GM21423 (cell line): ENCODE results near the gene WDR81.
"Not testable (repeated sequence)": the region's sequence is repeated elsewhere in the genome, so short reads cannot be mapped to it uniquely, and the experiment has no call there.

Experiments used
- ATAC-seq: cut with Tn5 transposase; IDR thresholded peaks from one replicate; pipeline ENCODE4 v1.9.1; 2021; ENCODE audit warnings: mild to moderate bottlenecking, moderate library complexity; ENCODE audit not compliant: unreplicated experiment

Gene WDR81

DNA sequence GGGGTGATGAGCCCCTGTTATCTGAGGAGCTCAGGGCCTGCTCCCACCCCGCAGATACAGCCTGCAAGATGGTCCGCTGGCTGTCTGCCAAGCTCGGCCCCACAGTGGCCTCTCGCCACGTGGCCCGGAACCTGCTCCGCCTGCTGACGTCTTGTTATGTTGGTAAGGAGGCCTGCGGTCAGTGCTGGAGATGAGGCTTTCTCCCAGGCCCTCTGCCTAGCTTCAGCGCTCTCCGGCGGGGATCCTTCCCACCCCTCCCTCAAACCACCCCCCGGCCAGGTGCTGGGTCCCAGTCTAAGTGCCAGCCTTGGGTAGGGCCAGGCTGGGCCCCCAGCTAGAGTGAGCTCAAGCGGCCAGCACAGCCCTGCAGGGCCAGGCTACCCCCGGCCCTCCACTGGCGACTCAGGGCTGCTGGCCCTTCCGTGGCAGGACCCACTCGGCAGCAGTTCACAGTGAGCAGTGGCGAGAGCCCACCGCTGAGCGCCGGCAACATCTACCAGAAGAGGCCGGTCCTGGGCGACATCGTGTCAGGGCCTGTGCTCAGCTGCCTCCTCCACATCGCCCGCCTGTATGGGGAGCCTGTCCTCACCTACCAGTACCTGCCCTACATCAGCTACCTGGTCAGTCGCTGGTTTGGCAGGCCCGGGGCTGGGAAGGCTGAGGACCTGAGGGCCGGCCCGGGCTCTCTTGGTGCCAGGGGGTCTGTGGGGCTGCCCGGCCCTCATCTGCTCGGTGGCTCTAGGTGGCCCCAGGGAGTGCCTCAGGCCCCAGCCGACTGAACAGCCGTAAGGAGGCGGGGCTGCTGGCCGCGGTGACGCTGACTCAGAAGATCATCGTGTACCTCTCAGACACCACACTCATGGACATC is 6.1 kb downstream of the WDR81 start:
- ATAC-seq, result no peak

DNA sequence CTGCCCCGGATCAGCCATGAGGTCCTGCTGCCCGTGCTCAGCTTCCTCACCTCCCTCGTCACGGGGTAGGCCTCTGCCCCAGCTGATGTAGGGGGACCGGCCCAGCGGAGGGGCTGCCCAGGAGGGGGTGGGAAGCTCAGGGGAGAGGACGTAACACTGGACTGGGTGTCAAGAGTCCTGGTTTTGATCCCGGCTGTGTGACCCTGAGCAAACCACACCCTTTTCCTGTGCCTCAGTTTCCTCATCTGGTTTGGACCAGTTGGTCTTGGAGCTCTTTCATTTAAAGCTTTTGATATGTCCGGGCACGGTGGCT is 6.6 kb downstream of the WDR81 start:
- ATAC-seq, result no peak

DNA sequence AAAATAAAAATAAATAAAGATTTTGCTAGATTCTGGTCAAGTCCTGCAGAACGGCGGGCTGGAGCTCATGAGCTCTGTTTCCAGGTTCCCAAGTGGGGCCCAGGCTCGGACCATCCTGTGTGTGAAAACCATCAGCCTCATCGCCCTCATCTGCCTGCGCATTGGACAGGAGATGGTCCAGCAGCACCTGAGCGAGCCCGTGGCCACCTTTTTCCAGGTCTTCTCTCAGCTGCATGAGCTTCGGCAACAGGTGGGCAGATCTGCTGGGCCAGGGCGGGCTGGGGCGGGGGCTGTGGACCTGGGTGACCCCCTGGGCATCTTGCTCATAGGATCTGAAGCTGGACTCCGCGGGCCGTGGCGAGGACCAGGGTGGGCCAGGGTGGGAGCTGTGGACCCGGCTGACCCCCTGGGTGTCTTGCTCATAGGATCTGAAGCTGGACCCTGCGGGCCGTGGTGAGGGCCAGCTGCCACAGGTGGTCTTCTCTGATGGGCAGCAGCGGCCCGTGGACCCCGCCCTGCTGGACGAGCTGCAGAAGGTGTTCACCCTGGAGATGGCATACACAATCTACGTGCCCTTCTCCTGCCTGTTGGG is 7.8 kb downstream of the WDR81 start:
- ATAC-seq, result no peak

DNA sequence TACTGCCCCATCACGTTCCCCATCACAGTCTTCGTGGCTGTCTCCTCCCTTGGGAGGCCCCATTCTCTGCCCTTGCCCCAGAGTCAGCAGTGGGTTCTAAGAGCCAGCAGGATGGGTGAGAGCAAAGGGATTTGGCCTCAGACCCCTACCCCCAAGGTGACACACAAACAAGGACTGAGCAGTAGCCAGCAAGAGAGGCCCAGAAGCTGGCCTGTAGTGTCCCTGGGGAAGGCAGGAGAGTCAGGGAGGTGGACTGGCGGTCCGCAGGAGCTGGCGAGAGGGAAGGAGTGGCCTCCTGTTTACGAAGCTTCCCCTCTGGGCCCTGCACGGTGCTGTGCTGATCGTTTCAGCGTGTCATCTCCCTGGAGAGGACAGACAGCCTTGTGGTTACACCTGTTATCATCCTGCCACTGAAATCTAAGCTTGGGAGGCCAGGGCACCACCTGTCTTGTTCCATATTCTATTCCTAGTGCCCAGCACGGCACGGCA is 8.4 kb downstream of the WDR81 start:
- no peak for ATAC-seq

DNA sequence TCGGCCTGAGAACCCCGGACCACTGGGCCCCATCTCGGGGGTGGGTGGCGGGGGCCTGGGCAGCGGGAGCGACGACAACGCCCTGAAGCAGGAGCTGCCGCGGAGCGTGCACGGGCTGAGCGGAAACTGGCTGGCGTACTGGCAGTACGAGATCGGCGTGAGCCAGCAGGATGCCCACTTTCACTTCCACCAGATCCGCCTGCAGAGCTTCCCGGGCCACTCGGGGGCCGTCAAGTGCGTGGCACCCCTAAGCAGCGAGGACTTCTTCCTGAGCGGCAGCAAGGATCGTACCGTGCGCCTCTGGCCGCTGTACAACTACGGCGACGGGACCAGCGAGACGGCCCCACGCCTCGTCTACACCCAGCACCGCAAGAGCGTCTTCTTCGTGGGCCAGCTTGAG is 9.3 kb downstream of the WDR81 start:
- no peak for ATAC-seq

DNA sequence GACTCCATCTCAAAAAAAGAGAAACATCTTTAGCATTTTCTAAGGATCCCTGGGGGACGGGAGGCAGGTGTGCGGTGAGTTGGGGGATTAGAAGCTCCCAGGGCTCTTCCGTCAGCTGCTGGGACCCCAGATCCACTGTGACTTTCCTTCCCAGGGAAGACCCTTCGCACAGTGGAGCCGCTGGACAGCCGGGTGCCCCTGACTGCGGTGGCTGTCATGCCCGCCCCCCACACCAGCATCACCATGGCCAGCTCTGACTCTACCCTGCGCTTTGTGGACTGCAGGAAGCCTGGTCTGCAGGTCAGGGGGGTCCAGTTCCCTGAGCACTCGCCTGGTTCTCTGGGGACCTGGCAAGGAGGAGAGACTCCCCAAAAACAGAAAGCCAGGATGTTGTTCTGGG is 10.9 kb downstream of the WDR81 start:
- ATAC-seq, result no peak

DNA sequence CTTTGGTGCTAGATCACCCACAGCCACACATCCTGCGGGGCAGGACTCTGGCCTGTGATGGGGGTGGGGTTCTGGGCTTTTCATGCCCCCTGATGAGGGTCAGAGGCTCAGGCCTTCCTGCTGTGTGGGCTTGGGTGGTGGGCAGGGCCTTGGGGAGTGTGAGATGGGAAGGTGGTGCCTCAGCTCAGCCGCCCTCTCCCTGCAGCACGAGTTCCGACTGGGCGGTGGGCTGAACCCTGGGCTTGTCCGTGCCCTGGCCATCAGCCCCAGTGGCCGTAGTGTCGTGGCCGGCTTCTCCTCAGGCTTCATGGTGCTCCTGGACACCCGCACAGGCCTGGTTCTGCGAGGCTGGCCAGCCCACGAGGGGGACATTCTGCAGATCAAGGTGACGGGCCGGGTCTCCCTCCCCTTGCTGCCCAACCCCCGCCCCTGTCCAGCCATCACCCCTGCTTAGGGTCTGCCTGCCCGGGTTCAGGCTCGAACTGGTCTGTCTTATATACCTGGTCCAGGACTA is 11.4 kb downstream of the WDR81 start:
- ATAC-seq, result no peak

DNA sequence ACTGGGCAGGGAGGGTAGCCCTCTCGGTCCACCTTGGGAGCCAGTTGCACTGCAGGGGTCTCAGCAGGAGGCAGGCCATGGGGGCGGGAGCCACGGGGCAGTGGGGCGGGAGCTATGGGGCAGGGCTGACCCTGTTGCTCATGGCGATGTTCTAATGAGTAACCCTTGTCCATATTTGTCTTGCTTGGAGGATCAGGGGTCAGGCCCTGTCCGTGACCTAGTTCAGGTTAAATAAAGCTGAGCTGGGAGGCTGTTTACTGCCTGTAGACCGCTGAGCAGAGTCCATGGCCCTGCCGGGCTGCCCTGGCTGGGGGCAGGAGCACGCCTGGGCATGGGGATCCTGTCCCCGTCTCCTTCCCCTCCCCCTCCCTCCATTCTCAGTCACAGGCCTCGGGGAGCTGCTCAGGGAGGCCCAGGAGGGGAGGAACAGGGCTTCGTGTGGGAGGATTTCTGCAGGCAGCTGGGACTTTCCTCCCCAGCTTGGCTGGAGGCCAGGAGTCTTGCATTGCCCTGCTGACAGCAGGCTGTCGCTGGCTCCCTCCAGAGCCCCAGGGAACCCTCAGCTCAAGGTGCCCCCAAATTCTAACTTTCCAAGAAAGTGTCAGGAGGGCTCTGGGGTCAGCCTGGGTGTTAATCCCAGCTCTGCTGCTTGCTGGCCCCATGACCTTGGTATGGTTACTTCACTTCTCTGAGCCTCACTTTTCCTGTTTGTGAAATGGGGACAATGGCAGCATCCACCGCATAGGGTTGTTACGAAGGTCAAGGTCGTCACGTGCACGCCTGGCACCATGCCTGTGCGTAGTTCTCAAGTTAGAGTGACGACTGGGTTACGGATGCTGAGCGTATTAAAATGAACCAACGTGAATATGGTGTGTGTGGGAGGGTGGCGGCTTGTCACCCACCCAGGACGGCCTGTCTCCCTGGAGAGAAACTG is 12.1 kb downstream of the WDR81 start:
- no peak for ATAC-seq

DNA sequence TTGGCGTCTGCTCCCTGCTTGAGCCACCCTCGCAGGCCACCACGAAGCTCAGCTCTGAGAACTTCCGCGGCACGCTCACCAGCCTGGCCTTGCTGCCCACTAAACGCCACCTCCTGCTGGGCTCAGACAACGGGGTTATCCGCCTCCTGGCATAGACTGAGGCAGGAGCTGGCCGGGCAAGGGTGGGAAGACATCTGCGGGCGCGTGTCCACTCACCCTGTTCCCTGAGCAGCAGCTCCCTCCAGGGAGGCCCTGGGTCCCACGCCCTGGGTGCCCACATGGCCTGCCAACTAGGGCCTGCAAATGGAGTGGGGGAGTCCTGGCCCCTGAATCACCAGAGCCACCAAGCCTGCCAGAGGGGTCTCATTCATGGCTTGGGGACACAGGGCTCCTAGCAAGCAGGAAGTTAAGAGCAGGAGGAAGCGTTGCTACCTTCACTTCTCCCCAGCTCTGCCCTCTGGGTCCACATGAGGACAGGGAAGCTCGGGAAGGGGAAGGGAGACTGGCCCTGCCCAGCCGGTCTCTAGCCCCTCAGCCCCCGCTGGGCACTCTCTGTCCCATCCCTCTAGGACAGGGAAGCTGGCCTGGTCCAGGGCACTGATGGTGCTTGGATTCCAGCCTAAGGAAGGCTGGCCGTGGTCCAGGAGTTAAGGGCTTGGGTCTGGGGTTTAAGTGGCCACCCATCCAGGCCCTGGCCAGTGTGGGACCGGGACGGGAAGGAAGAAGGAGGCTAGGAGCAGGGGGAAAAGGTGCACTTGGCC is 13.2 kb downstream of the WDR81 start:
- ATAC-seq, result no peak

DNA sequence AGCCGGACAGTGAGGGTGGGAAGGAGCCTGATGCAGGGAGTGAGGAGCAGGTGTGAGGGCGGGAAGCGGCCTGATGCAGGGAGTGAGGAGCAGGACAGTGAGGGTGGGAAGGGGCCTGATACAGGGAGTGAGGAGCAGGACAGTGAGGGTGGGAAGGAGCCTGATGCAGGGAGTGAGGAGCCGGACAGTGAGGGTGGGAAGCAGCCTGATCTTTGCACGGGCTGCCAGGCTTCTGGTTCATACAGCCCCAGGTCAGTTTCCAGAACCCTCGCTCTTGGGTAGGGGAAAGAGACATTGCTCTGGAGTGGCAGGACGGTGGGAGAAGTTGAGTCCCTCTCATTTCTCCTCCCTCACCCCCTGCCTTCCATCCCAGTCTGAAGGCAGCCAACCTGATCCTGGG is 17.4 kb downstream of the WDR81 start:
- ATAC-seq, result not testable (repeated sequence)

DNA sequence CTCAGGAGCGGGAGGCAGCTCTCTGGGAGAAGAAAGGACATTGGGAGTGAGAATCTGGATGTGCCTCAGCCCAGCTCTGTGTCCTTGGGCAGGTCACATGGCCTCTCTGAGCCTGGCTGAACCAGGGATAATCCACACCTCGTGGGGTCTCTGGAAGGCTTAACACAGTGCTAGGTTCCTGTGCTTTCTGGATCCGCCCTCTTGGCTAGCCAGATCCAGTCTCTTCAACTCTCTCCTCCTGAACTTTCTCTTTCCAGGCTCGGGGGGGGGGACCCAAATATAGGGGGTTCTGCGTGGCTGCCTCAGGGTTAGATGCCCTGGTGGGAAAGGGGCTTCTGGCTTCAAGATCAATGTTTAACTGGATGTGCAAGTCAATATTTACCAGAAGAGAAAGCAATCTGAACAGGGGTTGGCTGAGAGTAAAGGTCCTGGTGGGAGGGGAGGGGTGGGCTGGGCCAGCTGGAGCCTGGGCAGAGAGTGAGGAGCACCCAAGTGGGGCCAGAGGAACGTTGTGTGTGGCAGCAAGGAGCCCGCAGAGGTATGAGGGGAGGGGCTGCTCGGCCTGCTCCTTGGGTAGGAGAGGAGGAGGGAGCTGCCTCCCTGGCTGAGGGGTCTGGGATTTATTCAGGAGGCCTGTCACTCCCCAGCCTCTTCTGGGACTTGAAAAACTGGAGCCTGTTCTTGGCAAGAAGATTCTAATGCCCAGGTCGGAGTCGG is 18.0 kb downstream of the WDR81 start, which contains the start of gene SERPINF2:
TSS of gene SERPINF2 (plus strand) at position 501 of the 717 bp plus-strand sequence. CDS start 2,125 bp downstream, outside the sequence.
- ATAC-seq, result no peak

DNA sequence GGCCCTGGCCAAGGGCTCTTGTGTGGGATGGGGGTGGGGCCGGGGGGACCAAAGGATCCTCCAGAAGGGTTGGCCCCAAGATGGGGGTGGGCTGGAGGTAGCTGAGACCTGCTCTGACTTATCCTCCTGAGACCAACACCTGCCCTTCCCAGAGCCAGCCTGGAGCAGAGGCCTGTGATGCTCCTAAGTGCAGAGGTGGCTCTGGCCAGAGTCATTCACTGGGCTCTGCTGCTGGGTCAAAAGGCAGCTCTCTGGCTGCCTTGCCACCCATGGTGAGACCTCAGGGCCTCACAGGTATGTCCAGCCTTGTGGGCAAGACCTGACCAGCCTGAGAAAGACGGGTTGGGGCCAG is 18.6 kb downstream of the WDR81 start:
- ATAC-seq, result no peak

DNA sequence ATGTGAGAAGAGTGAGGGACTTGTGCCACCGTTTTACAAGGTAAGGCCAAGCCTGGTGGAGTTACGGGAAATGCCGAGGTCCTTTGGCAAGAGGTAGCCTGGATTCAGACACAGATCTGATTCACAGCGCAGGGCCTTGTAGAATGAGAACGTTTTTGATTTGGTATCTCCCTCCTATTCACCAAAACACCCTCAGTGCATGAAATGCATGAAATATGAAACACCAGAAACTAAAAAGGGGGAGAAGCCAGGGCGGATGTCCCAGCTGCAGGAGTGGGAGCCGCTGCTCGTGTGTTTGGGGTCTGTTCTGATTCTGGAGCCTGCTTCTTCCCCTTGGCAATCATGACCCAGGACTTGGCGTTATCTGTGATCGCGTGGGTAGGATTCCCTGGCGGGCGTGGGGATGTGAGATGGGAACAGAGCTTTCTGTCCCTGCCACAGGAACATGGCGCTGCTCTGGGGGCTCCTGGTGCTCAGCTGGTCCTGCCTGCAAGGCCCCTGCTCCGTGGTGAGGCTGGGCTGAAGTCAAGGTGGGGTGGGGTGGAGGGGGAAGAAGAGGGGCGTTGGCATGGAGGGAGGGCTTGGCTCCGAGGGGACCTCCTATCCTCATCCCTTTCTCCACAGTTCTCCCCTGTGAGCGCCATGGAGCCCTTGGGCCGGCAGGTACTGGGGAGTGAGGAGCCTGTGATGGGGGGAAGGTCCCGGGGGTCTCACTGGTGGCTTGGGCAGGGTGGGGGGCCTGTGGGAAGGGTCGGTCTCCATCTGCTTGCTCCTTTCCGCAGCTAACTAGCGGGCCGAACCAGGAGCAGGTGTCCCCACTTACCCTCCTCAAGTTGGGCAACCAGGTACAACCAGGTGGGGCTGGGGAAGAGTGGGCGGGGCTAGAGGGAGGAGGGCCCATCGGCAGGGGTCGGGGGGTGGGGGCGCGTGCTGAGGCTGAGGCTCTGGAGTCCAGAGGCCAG is 20.3 kb downstream of the WDR81 start:
- no peak for ATAC-seq

DNA sequence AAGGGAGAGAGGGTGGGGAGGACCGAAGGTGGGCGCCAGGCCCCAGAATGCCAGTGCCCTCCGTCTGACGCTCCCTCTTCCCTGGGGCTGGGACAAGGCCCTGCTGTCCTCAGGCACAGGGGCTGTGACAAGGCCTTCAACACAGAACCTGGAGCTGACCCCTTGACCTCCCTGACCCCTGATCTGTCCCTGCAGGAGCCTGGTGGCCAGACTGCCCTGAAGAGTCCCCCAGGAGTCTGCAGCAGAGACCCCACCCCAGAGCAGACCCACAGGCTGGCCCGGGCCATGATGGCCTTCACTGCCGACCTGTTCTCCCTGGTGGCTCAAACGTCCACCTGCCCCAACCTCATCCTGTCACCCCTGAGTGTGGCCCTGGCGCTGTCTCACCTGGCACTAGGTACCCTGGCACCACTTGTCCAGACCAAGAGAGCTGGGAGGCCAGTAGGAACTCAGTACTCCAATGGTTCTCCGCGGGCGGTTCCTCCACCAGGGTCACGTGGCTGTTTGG is 21.1 kb downstream of the WDR81 start:
- no peak for ATAC-seq

DNA sequence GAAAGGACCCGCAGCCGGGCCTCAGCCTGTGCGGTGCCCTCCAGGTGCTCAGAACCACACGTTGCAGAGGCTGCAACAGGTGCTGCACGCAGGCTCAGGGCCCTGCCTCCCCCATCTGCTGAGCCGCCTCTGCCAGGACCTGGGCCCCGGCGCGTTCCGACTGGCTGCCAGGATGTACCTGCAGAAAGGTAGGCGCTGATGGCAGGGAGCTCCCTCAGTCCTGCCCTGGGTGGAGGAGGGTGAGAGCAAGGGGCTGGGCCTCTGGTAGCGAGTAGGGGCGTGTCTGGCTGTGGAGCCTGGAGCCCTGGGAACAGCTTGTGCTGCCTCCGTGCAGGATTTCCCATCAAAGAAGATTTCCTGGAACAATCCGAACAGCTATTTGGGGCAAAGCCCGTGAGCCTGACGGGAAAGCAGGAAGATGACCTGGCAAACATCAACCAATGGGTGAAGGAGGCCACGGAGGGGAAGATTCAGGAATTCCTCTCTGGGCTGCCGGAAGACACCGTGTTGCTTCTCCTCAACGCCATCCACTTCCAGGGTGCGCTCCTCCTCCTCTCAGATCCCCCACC is 22.6 kb downstream of the WDR81 start:
- no peak for ATAC-seq

DNA sequence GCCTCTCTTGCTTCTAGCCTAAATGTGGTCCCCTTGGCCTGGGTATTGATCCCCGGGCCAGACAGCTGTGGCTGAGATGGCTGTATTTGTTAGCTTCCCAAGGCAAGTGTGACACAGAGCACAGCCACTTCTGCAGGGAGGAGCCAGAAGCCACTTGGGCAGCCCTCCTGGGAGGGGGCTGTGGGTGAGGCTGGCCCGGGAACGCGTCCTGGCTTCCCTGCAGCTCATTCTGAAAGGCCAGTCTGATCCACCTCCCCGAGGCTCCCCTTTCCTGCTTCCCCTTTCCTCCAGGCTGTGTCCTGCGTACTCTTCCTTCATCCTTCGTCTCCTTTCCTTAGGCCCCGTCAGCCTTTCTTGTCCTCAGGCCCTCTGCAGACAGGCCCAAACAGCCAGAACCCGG is 26.1 kb downstream of the WDR81 start:
- ATAC-seq, result no peak

DNA sequence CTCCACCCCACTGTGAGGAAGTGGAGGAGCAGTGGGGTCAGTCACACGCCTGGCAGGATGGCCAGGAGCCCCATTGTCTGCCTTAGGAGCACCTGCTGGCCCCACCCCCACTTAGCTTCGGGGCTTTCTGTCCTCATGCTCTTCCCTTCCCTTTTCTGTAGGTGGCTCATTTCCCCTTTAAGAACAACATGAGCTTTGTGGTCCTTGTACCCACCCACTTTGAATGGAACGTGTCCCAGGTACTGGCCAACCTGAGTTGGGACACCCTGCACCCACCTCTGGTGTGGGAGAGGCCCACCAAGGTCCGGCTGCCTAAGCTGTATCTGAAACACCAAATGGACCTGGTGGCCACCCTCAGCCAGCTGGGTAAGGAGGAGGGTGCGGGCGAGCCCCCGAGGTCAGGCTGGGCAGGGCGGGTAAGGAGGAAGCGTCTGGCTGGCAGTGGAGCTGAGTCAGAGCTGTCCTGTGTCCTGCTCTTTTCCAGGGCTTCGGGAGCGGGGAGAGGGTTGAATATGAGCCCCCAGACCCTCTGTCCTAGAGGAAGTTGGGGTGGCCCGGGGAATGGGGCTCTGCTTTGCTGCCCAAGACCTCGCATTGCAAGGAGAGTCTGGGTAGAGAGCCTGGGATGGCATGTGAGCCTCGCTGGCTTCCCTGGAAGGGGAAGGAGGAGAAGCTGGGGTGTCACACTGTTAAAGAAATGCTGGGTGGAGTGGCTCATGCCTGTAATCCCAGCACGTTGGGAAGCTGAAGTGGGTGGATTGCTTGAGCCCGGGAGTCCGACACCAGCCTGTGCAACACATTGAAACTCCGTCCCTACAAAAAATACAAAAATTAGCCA is 28.1 kb downstream of the WDR81 start:
- ATAC-seq, result no peak
